ENCODE results near the gene BMI1. TPM values are rescaled to one million over a fixed set of nuclear protein-coding genes. Genes with fewer than 3 reads are reported as not detected.

BMI1 gene
- total RNA-seq = 23.4 and 43.5 TPM in 2 replicates

GRCh38 chr10:22320591-22321155, at the start of gene BMI1:
Gene BMI1 (plus strand): TSS chr10:22321099. CDS start chr10:22326450, 5,351 bp downstream.

GRCh38 chr10:22316286-22317075, 4.4 kb upstream of the BMI1 start, which contains the start of gene COMMD3:
Gene COMMD3 (plus strand): TSS chr10:22316388. CDS start chr10:22316418, 30 bp downstream.

DNA sequence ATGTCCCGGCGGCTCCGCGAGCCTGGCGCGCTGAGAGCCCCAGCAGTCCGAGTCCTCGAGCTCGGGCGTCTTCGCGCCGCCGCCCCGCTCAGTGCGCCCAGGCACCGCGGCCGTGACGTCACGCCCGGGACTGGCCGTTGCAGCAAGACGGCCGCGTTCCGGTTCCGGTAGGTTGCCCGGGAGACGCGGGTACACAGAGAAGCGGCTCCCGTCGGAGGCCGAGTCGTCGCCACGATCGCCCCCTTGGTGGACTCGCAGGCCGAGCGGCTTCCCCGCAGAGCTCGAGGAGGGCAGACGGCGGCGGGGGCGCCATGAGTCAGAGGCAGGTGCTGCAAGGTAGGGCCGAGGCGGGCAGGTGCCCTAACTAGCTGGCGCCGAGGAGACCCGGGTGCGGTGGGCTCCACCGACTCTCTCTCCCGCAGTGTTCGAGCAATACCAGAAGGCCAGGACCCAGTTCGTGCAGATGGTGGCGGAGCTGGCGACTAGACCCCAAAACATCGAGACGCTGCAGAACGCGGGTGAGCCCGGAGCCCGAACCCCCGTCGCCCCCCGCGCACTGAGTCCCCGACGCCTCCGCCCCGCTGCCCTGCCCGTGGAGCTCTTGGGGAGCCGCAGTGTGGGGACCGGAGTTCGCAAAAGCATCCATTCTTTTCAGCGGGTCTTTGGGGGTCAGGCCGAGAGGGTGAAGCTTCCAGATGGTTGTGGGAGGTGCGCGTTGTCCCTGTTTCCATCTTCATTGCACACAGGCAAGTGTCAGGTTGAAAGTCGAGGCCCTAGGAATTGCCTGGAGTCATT, 24.6 kb downstream of the BMI1 start, which contains the start of gene SPAG6:
SPAG6 (plus strand) TSS at position 196 of the 795 bp plus-strand sequence; CDS start at position 312, 116 bp downstream.

Other genes with a start within 250 kb of the BMI1 start
- gene EBLN1, start 103.1 kb upstream of the BMI1 start, total RNA-seq = not detected in 2 replicates
- gene COMMD3, start 4.7 kb upstream of the BMI1 start, total RNA-seq = 30.7 and 43.6 TPM in 2 replicates
- gene SPAG6, start 24.4 kb downstream of the BMI1 start, total RNA-seq = not detected in 2 replicates

All from tracheal epithelial cell (primary cell).